A549 treated with Mapracorat at 1 μM for 4 hours (cell line): Measurements from ENCODE around the gene IL23A. TPM values are rescaled to one million over a fixed set of nuclear protein-coding genes. Genes with fewer than 3 reads are reported as not detected.

Experiments used
- total RNA-seq: library from RNA; stranded (reverse); fragments of 200-300 nt; extraction: Qiagen RNA extraction; gene quantifications from 5 replicates; pipeline ENCODE4 v1.2.3, GENCODE V29; 2022

The IL23A gene, protein sequence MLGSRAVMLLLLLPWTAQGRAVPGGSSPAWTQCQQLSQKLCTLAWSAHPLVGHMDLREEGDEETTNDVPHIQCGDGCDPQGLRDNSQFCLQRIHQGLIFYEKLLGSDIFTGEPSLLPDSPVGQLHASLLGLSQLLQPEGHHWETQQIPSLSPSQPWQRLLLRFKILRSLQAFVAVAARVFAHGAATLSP
- total RNA-seq, result 0.22 to 0.64 TPM (median 0.33 TPM) in 5 replicates

DNA sequence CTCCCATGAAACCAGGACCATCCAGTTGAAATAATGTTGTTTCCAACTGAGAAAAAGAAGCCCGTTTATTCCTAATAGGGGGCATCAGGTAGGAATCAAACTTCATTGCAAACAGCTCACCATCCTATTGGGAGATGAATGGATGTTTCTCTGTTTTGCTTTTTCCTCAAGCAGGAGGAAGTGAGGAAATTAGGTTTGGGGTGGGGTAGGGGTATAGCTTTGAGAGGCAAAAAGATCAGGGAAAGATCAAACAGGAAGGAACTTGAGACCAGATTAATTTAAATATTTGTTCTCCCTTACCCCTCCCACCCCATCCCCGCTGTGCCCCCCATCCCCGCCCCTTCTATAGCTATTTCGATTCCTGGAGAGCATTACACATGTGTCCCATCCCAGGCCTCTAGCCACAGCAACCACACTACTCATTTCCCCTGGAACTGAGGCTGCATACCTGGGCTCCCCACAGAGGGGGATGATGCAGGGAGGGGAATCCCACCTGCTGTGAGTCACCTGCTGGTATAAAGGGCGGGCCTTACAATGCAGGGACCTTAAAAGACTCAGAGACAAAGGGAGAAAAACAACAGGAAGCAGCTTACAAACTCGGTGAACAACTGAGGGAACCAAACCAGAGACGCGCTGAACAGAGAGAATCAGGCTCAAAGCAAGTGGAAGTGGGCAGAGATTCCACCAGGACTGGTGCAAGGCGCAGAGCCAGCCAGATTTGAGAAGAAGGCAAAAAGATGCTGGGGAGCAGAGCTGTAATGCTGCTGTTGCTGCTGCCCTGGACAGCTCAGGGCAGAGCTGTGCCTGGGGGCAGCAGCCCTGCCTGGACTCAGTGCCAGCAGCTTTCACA, at the start of gene IL23A:
Gene IL23A, plus strand, starts transcription at position 577 of the 850 bp plus-strand sequence. Its CDS starts 161 bp downstream, at position 738.

DNA sequence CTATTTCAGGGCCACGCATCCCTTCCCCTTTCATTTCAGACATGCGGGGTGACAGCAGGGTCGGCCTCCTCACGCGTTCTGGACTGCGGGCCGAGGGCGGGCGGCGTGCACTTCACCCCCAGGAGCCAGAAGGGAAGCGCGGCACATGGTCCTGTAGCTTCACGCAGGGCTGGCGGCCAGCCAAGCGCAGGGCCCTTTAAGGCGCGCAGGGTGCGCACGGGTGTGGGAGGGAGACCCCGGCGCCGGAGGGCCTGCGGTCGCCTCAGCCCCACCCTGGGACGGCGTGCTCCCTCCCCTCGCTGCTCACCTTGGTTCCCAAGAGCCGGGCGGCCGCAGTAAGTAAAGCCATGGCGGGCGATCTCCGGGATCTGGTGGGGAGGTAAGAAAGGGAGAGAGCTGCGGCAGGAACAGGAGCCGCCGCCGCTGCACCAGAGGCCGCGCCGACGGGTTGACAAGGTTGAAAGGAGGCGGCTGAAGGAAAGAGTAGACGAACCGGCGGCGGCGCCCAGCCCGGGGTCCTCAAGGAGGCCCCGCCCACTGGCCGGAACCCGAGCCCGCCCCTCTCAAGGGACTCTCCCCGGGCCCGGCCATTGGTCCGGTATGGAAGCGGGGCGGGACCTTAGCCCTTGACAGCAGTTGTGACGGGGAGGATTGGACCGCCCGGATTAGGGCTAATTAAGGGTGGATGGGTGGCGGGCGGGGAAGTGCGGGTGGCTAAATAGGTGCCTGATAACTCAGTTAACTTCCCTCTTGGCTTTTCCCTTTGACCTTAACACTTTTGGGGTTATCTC, 38.6 kb upstream of the IL23A start, which contains the start of gene CS:
Gene CS, minus strand, starts transcription at position 478 of the 791 bp plus-strand sequence. Its CDS starts 129 bp downstream, at position 349.

DNA sequence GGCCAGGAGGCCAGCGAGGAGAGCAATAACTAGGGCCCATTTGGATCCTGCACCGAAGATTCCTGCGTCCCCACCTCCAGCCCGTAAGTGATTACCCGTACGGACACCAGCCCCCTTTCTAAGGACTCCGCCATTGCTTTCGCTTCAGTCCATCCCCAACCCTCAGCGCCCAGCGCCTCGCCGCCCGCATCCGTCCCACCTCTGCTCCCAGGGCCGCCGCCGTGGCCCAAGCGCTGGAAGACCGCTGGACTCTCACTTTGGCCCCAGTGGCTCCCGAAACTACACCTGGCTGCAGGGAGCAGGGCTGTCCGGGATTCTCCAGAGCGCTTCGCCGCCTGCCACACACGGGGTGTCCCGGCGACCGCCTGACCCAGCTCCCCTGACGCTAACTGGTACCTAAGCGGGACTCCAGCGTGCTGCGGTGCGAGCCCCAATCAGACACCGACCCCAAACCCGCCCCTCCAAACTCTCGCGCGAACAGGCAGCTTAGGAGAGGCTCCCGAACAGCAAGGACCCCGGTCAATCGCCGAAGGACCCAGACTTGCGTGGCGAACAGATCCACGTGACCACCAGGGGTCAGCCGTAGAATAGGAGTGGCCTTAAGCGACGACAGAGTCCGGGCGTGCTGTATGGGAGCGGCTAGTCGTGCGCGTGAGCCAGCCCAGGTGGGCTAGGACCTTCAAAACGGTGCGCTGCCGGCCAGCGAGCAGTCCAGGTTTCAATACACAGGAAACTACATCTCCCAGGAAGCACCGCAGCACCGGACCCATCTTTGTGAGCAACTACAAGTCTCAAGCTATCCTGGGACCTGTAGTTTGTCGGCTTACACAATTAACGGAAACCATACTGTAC, 22.8 kb upstream of the IL23A start, which contains the start of gene CNPY2:
Gene CNPY2, minus strand, starts transcription at position 367 of the 852 bp plus-strand sequence. CDS start 771 bp downstream, outside the sequence.

DNA sequence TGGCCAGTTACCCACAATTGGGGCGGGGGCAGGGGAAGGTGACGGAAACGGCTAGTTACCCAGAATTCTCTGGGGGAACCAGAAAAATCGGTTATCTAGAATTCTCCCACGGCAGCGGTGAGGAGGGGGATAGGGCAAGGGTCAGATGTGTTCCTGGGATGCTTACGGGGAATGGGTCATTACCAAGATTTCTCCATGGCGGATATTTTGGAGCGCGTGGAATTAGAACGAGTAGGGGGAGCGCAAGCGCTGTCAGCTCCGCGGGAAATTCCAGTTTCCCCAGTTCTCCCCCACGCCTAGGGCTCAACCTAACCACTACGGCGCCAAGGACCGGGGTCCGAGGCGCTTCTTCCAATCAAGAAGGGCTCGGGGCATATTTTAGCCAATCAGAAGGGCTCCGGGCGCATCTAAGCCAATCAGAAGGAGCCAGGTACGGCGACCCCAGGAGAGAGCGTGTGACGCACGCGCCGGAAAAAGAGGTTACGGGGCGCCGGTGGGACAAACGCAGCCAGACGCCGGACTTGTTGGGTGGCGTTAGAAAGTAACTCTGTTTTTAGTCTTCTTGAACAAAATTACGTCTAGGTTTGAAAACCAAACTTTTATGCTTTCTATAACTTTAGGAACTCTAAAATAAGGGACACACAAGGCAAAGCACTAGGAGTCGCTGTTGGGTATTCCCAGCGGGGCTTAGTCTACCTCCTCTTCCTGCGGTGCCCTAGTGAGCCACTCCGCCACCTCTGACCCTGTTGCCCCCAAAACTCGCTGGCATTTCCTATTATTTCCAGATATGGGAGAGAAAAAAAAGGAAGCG, 4.8 kb upstream of the IL23A start, which contains the start of gene PAN2:
Gene PAN2, minus strand, starts transcription at position 322 of the 811 bp plus-strand sequence. CDS start 906 bp downstream, outside the sequence.

DNA sequence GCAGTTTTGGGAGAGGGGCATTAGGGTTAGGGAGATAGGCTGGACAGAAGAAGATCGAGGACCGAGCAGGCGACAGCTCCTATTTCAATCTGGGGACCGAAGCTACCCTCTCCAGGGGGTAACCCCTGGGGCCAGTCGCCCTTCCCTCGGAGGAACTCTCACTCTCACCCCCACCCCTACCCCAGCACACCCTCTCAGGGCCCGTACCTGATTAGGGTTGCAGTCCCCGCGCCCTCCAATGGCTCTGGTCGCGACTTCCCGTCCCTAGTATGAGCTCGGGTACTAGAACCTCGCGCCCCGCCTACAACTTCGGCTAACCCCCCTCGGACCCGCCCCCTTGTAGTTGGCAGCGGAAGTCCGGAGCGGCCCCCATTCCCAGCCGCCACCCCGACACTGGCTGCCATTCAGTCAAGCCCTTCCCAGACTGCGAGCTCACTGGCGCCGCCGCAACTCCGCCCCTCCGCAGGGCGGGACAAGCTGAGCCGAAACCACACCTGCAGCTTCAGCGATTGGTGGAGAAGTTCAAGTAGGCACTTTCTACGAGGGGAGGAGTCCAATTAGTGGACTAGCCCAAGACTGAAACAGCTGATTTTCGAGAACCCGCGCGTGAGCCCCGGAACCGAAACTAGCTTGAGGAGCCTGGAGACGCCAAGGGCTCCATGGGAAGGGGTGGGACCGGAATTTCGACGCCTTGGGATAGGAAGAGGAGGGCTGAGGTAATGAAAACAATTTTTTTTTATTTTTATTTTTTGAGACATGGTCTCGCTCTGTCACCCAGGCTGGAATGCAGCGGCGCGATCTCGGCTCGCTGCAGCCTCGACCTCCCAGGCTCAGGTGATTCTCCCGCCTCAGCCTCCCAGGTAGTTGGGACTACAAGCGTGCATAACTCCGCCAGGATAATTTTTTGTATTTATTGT, 21.4 kb downstream of the IL23A start, which contains the start of gene STAT2:
Gene STAT2, minus strand, starts transcription at position 257 of the 917 bp plus-strand sequence. CDS start 3,536 bp downstream, outside the sequence.

DNA sequence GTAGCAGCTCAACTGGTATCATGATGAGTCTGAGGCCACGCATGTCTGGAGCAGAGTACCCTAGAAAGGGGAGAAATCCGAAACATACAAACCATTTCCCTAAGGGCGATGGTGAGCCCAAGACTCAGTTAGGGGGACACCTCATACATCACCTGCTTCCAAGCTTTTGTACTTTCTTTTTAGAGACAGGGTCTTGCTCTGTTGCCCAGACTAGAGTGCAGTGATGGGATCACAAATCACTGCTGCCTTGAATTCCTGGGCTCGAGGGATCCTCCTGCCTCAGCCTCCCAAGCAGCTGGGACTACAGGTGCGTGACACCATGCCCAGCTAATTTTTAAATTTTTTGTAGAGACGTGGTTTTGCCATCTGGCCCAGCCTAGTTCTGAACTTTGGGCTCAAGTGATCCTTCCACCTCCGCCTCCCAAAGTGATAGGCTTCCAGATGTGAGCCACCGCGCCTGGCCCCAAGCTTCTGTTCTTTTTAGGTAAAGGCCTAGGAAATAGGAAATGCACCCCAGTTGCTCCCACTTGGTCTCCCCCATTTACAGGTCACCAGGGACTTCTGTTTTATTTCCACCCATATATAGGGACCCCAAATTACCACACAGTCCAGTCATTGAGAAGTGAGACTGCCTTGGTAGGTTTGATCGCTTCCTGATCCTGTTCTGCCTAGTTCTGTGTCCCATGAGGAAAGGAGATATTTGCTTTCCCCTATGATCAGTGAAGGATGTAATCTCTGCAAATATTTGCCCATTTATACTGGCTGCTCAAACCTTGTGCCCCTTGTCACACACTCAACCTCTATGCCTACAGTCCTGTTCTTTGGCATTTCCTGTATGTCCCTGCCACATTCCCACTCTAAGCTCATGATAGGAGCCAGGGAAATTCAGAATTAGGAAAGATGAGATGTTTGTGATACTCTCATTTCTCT, 23.7 kb downstream of the IL23A start, which contains the start of gene APOF:
Gene APOF, minus strand, starts transcription at position 728 of the 930 bp plus-strand sequence. Its CDS starts 112 bp downstream, at position 616.

Other genes starting within 250 kb of the IL23A start
- 278 to 323 TPM (median 296 TPM) in 5 replicates for gene PA2G4, start 234.3 kb upstream of the IL23A start, total RNA-seq
- 5,582 to 6,195 TPM (median 5,751 TPM) in 5 replicates for gene RPL41, start 222.3 kb upstream of the IL23A start, total RNA-seq
- gene ZC3H10, start 220.6 kb upstream of the IL23A start, total RNA-seq, result 2.3 to 4.3 TPM (median 3.8 TPM) in 5 replicates
- 64.8 to 72.3 TPM (median 67.4 TPM) in 5 replicates for gene ESYT1, start 210.6 kb upstream of the IL23A start, total RNA-seq
- 78.6 to 81.2 TPM (median 79.0 TPM) in 5 replicates for gene MYL6B, start 186.3 kb upstream of the IL23A start, total RNA-seq
- 2,090 to 3,072 TPM (median 2,247 TPM) in 5 replicates for gene MYL6, start 180.5 kb upstream of the IL23A start, total RNA-seq
- 27.6 to 36.1 TPM (median 33.0 TPM) in 5 replicates for gene SMARCC2, start 149.4 kb upstream of the IL23A start, total RNA-seq
- gene RNF41, start 117.0 kb upstream of the IL23A start, total RNA-seq, result 21.8 to 27.4 TPM (median 25.1 TPM) in 5 replicates
- gene NABP2, start 114.5 kb upstream of the IL23A start, total RNA-seq, result 56.6 to 61.3 TPM (median 57.8 TPM) in 5 replicates
- gene SLC39A5, start 108.8 kb upstream of the IL23A start, total RNA-seq, result not detected in 5 replicates
- 33.6 to 47.3 TPM (median 45.6 TPM) in 5 replicates for gene ANKRD52, start 80.5 kb upstream of the IL23A start, total RNA-seq
- gene COQ10A, start 71.9 kb upstream of the IL23A start, total RNA-seq, result 15.2 to 17.4 TPM (median 16.5 TPM) in 5 replicates
- gene CS, start 38.6 kb upstream of the IL23A start, total RNA-seq, result 145 to 174 TPM (median 156 TPM) in 5 replicates
- 120 to 149 TPM (median 142 TPM) in 5 replicates for gene CNPY2, start 22.9 kb upstream of the IL23A start, total RNA-seq
- 10.8 to 22.0 TPM (median 14.5 TPM) in 5 replicates for gene PAN2, start 4.9 kb upstream of the IL23A start, total RNA-seq
- gene STAT2, start 21.2 kb downstream of the IL23A start, total RNA-seq, result 9.5 to 13.7 TPM (median 12.0 TPM) in 5 replicates
- gene APOF, start 24.0 kb downstream of the IL23A start, total RNA-seq, result not detected in 5 replicates
- 31.7 to 38.8 TPM (median 36.6 TPM) in 5 replicates for gene TIMELESS, start 110.5 kb downstream of the IL23A start, total RNA-seq
- 0.13 to 0.32 TPM (median 0.23 TPM) in 4 of 5 replicates, not detected in the other for gene MIP, start 115.8 kb downstream of the IL23A start, total RNA-seq
- 1.7 to 1.9 TPM (median 1.8 TPM) in 5 replicates for gene SPRYD4, start 129.7 kb downstream of the IL23A start, total RNA-seq
- 0.13 to 0.24 TPM (median 0.16 TPM) in 3 of 5 replicates, not detected in the others for gene GLS2, start 149.3 kb downstream of the IL23A start, total RNA-seq
- gene RBMS2, start 182.9 kb downstream of the IL23A start, total RNA-seq, result 9.4 to 18.3 TPM (median 11.8 TPM) in 5 replicates